Muscle layer of colon (tissue), 2 donors: Measurements from ENCODE around the gene PLEKHA6.

Experiments used
- H3K27ac ChIP-seq: one replicate; pipeline ENCODE4 v1.7.0; 2013; ENCODE audit warnings: low read depth, mild to moderate bottlenecking, low read length, moderate library complexity
- H3K27me3 ChIP-seq, 2 donors: one replicate each; pipeline ENCODE4 v1.7.0; 2013; ENCODE audit warnings: low read length in 2 of 2, mild to moderate bottlenecking in 2 of 2; ENCODE audit not compliant: insufficient read depth in 2 of 2, control insufficient read depth in 1 of 2
- H3K36me3 ChIP-seq: one replicate; pipeline ENCODE4 v1.7.0; 2013; ENCODE audit warnings: mild to moderate bottlenecking, low read length; ENCODE audit not compliant: insufficient read depth
- H3K4me1 ChIP-seq: one replicate; pipeline ENCODE4 v1.7.0; 2013; ENCODE audit warnings: mild to moderate bottlenecking, low read length; ENCODE audit not compliant: insufficient read depth
- H3K4me3 ChIP-seq, 2 donors: one replicate each; pipeline ENCODE4 v1.7.0; 2013; ENCODE audit warnings: low read length in 2 of 2, low read depth in 1 of 2, mild to moderate bottlenecking in 1 of 2, moderate library complexity in 1 of 2
- H3K9ac ChIP-seq: one replicate; pipeline ENCODE4 v1.7.0; 2013; ENCODE audit warnings: low read length
- H3K9me3 ChIP-seq: one replicate; pipeline ENCODE4 v1.7.0; 2013; ENCODE audit warnings: mild to moderate bottlenecking, low read length
- donor health status: abdominal sarcoma.
- donor health status: Adenocarcinoma of cecum.

Gene PLEKHA6

GRCh38 chr1:204359474-204360255 is at the start of gene PLEKHA6:
TSS of gene PLEKHA6 (minus strand) at chr1:204359929. CDS start at chr1:204273727, 86,202 bp downstream.
- H3K9ac ChIP-seq = no peak within 1 kb of the TSS
- H3K9me3 ChIP-seq = no peaks in the 10 kb centered on the region
- no peaks in the 10 kb centered on the region for H3K36me3 ChIP-seq
- H3K27ac ChIP-seq = no peak within 1 kb of the TSS
- H3K4me3 ChIP-seq = no peak within 1 kb of the TSS
- peaks cover 0 to 16% of the 10 kb centered on the region in 2 donors for H3K27me3 ChIP-seq
- peaks cover 11% of the 10 kb centered on the region for H3K4me1 ChIP-seq

GRCh38 chr1:204409123-204409522 is 49.4 kb upstream of the PLEKHA6 start:
- peaks cover 26% of the 10 kb centered on the region for H3K36me3 ChIP-seq
- peak overlapping the region; percentile 98 for H3K9ac ChIP-seq
- H3K27ac ChIP-seq = peak overlapping the region; percentile 99
- H3K4me3 ChIP-seq = peak overlapping the region; percentile 95 to 98
- no peaks in the 10 kb centered on the region for H3K27me3 ChIP-seq
- no peaks in the 10 kb centered on the region for H3K9me3 ChIP-seq
- peaks cover 17% of the 10 kb centered on the region for H3K4me1 ChIP-seq

- Histone ChIP-seq H3K9ac (peak overlapping the region; percentile 98), H3K4me1 (peaks cover 17% of the 10 kb centered on the region), H3K4me3 (peak overlapping the region; percentile 95 to 98), H3K27ac (peak overlapping the region; percentile 99), H3K27me3 (no peaks in the 10 kb centered on the region), H3K36me3 (peaks cover 31% of the 10 kb centered on the region), H3K9me3 (no peaks in the 10 kb centered on the region)
Measured at GRCh38 chr1:204408602-204409001, 48.9 kb upstream of the PLEKHA6 start.

DNA sequence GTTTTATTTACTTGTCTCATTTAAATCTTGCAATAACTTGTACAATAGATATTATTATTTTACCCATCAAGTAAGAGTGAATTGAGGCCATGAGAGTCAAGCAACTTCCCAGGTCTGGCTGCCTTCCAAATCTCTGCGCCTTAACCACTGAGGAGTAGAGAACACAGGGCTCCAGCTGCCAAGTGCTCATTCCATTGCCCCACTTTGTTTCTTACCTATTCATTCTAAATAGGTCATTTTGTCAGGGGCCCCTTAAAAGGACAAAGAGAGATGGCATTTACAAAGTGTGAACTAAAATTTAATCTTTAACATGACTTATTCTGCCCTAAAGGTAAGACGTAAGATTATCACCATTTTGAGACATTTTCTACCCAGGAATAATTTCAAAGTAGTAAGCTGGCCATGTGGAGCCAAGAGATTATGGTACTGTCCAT is 48.4 kb upstream of the PLEKHA6 start:
- Histone ChIP-seq H3K9me3 (no peaks in the 10 kb centered on the region), H3K27me3 (no peaks in the 10 kb centered on the region), H3K4me1 (peaks cover 17% of the 10 kb centered on the region), H3K9ac (peak overlapping the region; percentile 98), H3K4me3 (peak overlapping the region; percentile 95 to 98), H3K36me3 (peaks cover 33% of the 10 kb centered on the region), H3K27ac (peak overlapping the region; percentile 61)

DNA sequence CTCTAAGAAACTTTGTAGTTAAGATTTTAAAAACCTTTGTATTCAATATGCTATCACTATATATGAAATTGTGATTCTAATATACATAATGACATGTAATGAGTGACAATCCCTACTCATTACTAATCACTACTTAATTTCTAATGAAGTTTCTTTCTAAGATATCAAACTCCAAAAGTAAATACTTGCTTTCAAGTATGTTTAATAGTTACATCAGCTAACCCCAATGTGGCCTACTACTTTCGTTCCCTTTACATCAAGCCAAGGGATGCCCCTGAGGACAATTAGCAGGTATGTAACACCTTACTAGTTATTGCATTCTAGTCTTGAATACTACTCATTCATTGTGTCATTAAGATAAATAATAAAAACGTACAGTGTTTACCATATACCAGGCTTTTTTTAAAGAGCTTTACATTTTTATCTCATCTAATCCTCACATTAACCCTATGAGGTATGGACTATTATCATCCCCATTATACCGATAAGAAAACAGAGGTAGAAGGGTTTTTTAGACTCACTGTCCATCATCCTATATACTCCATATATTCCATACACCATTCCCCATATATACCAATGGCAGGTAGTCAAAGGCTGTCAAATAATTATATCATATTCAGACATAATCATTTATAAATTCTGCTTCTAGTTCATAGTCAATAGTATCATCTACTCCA is 47.7 kb upstream of the PLEKHA6 start:
- Histone ChIP-seq H3K27me3 (no peaks in the 10 kb centered on the region), H3K4me3 (peak overlapping the region; percentile 95 to 98), H3K36me3 (peaks cover 34% of the 10 kb centered on the region), H3K4me1 (peaks cover 17% of the 10 kb centered on the region), H3K27ac (peak overlapping the region; percentile 61), H3K9ac (peak overlapping the region; percentile 98), H3K9me3 (no peaks in the 10 kb centered on the region)

- Histone ChIP-seq H3K27me3 (no peaks in the 10 kb centered on the region), H3K27ac (no peak overlapping the region), H3K4me3 (peak overlapping the region; percentile 95 to 98), H3K9ac (peak overlapping the region; percentile 98), H3K9me3 (no peaks in the 10 kb centered on the region), H3K36me3 (peaks cover 40% of the 10 kb centered on the region), H3K4me1 (peaks cover 17% of the 10 kb centered on the region)
Measured at GRCh38 chr1:204406621-204407020, 46.9 kb upstream of the PLEKHA6 start.

DNA sequence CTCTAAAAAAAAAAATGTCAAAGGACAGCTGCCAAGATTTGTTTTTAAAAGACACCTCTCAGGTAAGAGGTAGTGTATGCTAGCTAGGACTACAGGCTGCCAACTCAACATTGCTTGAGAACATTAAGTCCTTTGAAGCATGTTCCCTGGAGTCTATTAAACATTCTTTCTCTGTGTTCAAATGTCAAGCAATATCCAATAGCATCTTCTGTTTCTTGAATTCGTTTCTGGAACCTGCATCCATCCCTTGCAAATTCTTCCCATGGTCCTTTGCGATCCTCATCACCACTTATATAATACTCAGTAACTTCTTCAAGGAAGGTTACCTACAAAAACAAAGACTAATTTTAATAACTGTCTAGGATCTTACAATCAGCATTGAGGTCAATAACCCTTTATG is 46.3 kb upstream of the PLEKHA6 start:
- Histone ChIP-seq H3K4me3 (peak overlapping the region in 1 of 2 donors; percentile 0), H3K4me1 (peaks cover 17% of the 10 kb centered on the region), H3K9ac (no peak overlapping the region), H3K27me3 (no peaks in the 10 kb centered on the region), H3K36me3 (peaks cover 40% of the 10 kb centered on the region), H3K9me3 (no peaks in the 10 kb centered on the region), H3K27ac (peak overlapping the region; percentile 16)

DNA sequence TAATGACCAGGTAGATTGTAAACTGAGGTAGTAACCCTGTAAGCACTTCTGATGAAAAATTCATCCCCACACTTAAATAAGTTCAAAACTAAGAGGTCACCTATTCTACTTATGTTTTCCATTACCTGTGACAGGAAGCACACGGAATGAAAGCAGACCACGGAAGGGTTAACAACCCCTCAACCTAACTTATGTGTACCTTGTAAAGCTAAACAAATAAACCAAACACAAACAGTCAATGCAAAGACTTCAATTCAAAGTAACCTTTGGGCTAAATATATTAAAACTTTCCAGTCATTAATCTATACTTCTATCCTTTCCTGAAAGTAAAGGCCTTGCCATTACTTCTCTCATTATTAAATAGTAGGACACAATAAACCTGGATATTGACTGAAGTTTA is 44.9 kb upstream of the PLEKHA6 start:
- Histone ChIP-seq H3K9ac (no peak overlapping the region), H3K36me3 (peaks cover 40% of the 10 kb centered on the region), H3K27me3 (no peaks in the 10 kb centered on the region), H3K4me1 (peaks cover 17% of the 10 kb centered on the region), H3K9me3 (no peaks in the 10 kb centered on the region), H3K27ac (no peak overlapping the region), H3K4me3 (no peak overlapping the region)

GRCh38 chr1:204402391-204402790 is 42.7 kb upstream of the PLEKHA6 start:
- no peak overlapping the region for H3K4me3 ChIP-seq
- no peak overlapping the region for H3K9ac ChIP-seq
- H3K27me3 ChIP-seq = no peaks in the 10 kb centered on the region
- peaks cover 36% of the 10 kb centered on the region for H3K36me3 ChIP-seq
- H3K27ac ChIP-seq = no peak overlapping the region
- H3K4me1 ChIP-seq = peaks cover 17% of the 10 kb centered on the region
- H3K9me3 ChIP-seq = no peaks in the 10 kb centered on the region

GRCh38 chr1:204401730-204402129 is 42.0 kb upstream of the PLEKHA6 start:
- H3K36me3 ChIP-seq = peaks cover 36% of the 10 kb centered on the region
- no peaks in the 10 kb centered on the region for H3K9me3 ChIP-seq
- no peak overlapping the region for H3K4me3 ChIP-seq
- no peak overlapping the region for H3K27ac ChIP-seq
- peaks cover 10% of the 10 kb centered on the region for H3K4me1 ChIP-seq
- no peak overlapping the region for H3K9ac ChIP-seq
- no peaks in the 10 kb centered on the region for H3K27me3 ChIP-seq

DNA sequence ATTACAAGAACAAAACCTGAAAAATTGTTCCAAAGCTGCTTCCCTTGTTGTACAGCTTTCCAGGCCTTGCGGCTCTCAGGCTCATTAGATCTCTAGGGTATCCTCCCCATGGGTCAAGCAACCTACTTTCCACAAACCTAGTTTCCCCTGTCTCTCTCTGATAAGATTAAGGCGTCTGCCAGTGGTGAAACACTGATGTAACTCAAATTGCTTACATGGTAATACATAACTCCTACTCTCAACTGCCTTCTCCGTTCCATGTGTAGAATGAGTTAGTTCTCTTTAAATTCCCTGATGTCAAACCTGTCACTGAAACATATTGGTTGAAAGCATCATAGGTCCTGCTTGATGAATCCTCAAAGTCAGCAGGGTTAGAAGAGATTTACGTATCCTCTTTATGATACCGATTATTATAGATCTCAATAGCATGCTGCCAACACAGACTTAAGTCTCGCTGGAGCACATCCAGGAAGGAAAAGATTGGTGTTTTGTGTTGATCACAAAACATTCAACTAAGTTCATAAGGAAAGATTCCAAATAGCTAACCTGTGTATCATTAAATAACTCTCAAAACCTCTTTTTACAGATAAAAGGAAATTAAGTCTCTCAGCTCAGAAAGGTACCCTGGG is 41.3 kb upstream of the PLEKHA6 start:
- Histone ChIP-seq H3K36me3 (peaks cover 36% of the 10 kb centered on the region), H3K4me1 (peaks cover 4% of the 10 kb centered on the region), H3K4me3 (no peak overlapping the region), H3K9me3 (no peaks in the 10 kb centered on the region), H3K27me3 (no peaks in the 10 kb centered on the region), H3K27ac (no peak overlapping the region), H3K9ac (no peak overlapping the region)
